ENCODE measurements around the gene CCM2.

- TF ChIP-seq CTCF (conservative IDR thresholded peaks at IDR 0.05) (no peak), ZFX (IDR thresholded peaks at IDR 0.05) (no peak)
These were observed 15.3 kb downstream of the CCM2 start for GRCh38 chr7:45015313-45015712.
